Glomerular endothelial cell (primary cell): ENCODE data around the gene AGPAT3. TPM values are rescaled to one million over a fixed set of nuclear protein-coding genes. Genes with fewer than 3 reads are reported as not detected.

Source experiments
- DNase-seq: peaks from one replicate; pipeline ENCODE4 v3.0.0-alpha.2; 2011; ENCODE audit warnings: low read depth, low spot score; ENCODE audit errors: extremely low read depth
- total RNA-seq: library from RNA; depleted of rRNA; stranded (reverse); fragments of >200 nt; gene quantifications from 2 replicates; pipeline ENCODE4 v1.2.3, GENCODE V29; 2015

AGPAT3 gene
- total RNA-seq, 1 donor from 2014 or later: 60.0 TPM

DNA sequence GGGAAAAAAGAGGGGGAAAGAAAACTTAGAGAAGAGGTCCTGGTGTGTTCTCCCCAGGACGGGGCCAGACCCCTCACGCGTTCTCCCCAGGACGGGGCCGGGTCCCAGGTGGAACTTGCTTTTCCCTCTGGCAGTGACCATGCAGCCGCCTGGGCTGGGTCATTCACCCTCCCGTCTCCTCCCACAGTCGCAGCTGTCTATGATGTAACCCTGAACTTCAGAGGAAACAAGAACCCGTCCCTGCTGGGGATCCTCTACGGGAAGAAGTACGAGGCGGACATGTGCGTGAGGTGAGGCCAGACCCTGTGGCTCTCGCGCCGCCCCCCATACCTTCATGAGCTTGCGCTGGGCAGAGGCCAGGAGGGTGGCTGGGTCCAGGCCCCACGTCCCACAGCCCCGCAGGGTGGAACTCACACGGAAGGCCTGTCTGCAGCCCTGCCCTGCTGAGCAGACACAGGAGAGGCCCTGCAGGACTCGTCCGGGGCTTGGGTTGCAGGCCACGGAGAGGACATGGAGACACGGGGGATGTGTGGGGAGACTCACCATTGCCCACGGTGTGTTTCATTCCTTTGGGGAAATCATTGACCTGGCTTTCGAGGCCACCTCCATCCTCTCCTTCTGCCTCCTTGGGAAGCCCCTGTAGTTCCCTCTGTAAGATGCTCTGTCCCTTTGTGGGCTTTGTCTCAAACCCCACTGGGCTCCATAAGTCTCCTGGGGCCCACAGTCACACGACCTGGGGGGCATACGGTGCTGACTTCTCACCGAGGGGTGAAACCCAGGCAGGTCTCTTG is 106.4 kb downstream of the AGPAT3 start:
- no peak for DNase-seq

DNA sequence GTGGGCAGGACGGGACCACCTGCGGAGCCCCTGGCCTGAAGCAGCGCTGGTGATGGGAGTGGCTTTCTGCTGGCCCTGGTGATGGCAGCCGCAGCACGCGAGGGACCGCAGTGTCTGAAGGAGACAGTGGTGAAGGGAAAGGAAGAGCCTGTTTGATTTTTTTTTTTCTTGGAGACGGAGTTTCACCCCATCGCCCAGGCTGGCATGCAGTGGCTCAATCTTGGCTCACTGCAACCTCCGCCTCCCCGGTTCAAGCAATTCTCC is 106.9 kb downstream of the AGPAT3 start:
- DNase-seq: no peak

- DNase-seq: no peak
These were observed 108.0 kb downstream of the AGPAT3 start for GRCh38 chr21:43972850-43973633.

GRCh38 chr21:43973634-43973955 is 108.6 kb downstream of the AGPAT3 start:
- DNase-seq: no peak

- no peak for DNase-seq
These were observed 109.9 kb downstream of the AGPAT3 start for GRCh38 chr21:43974791-43975468.

GRCh38 chr21:43975469-43976098 is 110.6 kb downstream of the AGPAT3 start:
- peak; percentile 9 for DNase-seq

DNA sequence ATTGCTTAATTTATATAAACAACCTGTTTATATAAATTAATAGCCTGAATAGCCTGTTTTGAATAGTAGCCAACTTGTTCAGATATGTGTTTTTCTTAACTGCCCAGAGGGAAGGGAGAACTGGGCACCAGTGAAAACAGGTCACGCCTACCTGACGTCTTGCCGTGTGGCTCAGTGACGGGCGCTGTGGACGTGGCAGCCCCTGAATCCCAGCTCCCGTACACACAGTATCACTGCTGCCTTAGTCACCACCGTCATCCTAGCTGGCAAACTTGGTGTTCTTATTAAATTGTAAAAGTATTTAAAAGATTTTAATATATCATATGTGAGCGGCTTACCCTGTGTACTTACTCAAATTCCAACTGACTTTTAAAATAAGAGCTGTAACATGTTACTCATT is 111.6 kb downstream of the AGPAT3 start:
- DNase-seq: no peak

- no peak for DNase-seq
These were observed 113.0 kb downstream of the AGPAT3 start for GRCh38 chr21:43978060-43978459.

DNA sequence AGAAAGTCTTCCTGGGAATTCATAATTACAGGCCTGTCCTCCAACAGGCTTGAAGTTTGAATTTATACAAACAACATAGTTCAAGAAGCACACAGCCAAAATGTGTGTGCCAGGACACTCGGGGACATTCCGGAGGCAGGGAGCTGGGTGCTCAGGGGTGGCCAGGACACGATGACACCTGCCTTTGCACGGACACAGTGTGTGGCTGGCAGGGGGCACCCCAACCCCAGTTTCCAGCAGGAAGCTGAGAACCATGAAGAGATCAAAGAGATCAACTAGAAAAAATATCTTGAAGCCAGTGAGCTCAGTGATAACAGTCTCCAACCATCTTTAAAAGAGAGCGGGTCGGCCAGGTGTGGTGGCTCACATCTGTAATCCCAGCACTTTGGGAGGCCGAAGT is 114.6 kb downstream of the AGPAT3 start:
- no peak for DNase-seq

DNA sequence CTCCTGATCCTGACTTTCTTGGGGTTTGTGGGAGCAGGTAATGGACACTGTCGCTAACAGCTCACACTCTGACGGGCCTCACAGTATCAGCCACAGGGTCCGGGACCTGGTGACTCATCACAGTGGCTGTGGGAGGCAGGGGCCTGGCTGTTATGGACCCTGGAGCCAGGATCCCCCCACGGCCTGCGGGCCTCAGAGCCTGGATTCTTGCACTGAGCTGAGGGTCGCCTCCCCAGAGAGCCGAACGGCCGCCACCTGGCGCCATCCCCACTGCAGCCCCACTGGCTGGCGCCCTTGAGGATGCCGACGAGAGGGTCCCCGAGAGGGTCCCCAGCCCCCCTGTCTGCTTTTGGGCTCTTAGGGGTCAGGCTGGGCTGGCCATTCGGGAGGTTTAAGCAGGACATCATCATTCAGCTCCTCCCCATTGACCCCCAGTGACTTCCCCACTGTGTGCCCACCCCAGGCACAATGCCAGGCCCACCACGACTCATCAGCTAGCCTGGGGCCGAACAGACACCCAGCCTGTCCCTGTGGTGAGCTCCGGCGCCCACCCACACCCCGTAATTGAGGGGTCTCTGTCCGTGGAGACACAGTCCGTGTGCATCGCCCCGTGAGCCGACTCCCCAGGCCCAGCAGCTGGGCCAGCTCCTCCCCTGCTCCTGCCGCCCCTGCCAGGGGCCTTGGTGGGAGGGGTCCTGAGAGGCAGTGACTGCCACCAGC is 116.3 kb downstream of the AGPAT3 start:
- no peak for DNase-seq

DNA sequence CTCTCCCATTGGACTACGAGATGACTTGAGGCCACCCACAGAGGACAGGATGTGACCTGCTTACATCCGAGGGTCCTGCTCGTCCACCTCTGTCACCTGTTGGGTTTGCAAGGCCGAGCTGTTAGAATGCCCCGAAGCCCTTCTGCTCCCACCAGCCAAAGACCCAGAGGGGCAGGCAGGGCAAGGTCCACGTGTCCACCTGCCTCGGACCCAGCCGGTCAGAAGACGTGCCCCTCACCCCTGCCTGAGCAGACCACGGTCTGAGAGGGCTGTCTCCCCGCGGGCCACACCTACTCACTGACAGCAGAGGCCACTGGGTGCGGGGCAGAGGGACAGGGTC is 116.8 kb downstream of the AGPAT3 start:
- DNase-seq: no peak

DNA sequence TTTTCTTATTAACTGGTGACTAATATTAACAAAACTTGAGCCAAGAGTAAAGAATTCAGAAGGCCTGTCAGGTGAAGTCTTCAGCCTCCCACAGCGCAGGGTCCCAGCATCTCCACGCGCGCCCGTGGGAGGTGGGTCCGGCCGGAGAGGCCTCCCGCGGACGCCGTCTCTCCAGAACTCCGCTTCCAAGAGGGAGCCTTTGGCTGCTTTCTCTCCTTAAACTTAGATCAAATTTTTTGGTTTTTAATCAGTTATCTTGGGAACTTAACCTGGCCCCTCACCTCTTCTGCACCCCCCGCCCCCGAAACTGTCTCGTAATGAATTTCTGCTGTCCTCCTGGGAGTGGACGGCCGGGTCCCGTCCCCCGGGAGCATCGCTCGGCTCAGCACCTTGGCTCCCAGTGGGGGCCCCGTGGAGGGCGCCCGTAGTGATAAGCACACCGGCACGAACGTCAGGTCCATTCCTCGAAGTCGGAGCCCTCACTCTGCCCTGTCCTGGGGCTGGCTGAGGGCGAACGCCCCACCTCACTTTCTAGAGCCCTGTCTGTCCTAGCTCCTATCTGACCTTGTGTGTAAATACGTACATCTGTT is 117.6 kb downstream of the AGPAT3 start:
- DNase-seq: no peak

GRCh38 chr21:43983390-43983789 is 118.4 kb downstream of the AGPAT3 start:
- no peak for DNase-seq

- DNase-seq: no peak
These were observed 118.9 kb downstream of the AGPAT3 start for GRCh38 chr21:43983860-43984420.

GRCh38 chr21:43984905-43985689 is 120.1 kb downstream of the AGPAT3 start:
- DNase-seq: no peak

- DNase-seq: no peak
These were observed 120.7 kb downstream of the AGPAT3 start for GRCh38 chr21:43985690-43986251.

DNA sequence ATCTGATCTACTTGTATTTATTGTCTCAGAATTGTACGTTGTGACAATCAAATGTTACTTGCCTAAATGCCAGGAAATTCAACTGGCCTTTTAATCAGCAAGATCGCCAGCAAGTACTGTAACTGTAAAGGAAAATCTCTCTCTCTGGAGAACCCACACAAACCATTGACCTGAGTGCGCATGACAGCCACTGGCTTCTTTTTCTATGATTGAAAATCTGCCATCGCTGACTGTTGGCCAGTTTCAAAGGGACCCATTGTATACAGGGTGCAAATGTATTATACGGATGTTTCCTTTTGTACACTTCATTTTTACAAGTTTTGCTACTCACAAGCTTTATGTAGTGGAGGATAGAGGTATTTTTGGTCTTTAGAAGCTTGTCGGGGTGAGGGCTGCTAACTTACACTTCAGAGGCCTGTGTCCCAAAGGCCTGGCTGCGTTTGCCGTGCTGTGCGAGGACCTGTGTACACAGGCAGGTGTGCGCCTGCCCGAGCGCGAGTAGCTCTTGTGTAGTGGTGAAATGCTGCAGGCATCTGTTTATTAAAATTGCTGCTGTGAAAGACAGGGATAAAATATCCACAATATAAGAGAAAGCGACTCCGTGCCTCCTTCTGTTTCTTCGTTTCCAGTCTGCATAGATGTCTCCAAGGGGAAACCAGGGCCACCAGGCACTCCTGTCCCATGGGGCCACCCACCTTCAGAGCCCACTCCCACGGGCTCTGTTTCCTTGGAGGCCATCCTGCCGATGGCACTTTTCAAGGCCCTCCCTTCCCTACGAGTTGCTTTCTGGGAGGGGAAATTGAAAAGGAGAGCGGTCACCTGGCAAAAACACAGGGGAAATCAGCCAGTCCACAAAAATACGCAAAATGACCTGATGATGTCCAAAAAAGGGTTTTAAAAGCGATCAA is 121.8 kb downstream of the AGPAT3 start:
- DNase-seq: no peak

DNA sequence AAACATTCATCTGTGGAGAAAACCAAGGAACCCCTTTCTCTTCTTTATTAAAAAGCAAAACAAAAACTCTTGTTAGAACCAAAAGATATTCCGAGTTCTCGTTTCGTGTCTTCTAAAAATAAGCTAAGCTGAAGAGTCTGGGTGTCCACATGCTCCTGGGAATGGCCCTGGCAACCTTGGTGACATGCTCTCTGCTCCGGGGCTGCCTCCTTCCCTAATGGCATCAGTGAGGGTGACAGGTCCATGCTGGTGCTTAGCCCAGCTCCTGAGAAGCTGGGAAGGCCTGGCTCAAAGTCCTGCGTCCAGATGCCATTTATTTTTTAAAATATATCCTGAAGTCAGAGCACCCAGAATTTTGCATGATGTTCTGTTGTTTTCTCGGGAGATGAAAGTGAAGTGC is 122.5 kb downstream of the AGPAT3 start:
- DNase-seq: no peak
